PFSK-1 (cell line): ENCODE results near the gene POU6F2.

ENCODE experiments used
- FOXP2 ChIP-seq: optimal IDR thresholded peaks from 2 replicates; pipeline ENCODE3; 2011; ENCODE audit warnings: borderline replicate concordance, control low read depth, inconsistent platforms; ENCODE audit not compliant: insufficient read depth; ENCODE audit errors: extremely low read length, extremely low read depth
- POLR2AphosphoS5 ChIP-seq: IDR thresholded peaks from 2 replicates; pipeline ENCODE4 v1.6.1; 2012; ENCODE audit warnings: low read depth, mild to moderate bottlenecking, control low read depth, low read length, moderate library complexity
- REST ChIP-seq, 2 experiments: IDR thresholded peaks; 2 replicates each; pipeline versions ENCODE4 v1.6.1 to v1.8.0; 2011 to 2012; ENCODE audit warnings: low read depth in 2 of 2, low read length in 2 of 2, control low read depth in 1 of 2, inconsistent platforms in 1 of 2, mild to moderate bottlenecking in 1 of 2, moderate library complexity in 1 of 2; ENCODE audit not compliant: insufficient read depth in 1 of 2
- SIN3A ChIP-seq: IDR thresholded peaks from 2 replicates; pipeline ENCODE4 v1.6.1; 2012; ENCODE audit warnings: mild to moderate bottlenecking, low read length, moderate library complexity, borderline replicate concordance; ENCODE audit not compliant: insufficient read depth
- TAF1 ChIP-seq: IDR thresholded peaks from 2 replicates; pipeline ENCODE4 v1.6.1; 2012; ENCODE audit warnings: low read length, control low read depth, borderline replicate concordance; ENCODE audit not compliant: insufficient read depth

The POU6F2 gene

DNA sequence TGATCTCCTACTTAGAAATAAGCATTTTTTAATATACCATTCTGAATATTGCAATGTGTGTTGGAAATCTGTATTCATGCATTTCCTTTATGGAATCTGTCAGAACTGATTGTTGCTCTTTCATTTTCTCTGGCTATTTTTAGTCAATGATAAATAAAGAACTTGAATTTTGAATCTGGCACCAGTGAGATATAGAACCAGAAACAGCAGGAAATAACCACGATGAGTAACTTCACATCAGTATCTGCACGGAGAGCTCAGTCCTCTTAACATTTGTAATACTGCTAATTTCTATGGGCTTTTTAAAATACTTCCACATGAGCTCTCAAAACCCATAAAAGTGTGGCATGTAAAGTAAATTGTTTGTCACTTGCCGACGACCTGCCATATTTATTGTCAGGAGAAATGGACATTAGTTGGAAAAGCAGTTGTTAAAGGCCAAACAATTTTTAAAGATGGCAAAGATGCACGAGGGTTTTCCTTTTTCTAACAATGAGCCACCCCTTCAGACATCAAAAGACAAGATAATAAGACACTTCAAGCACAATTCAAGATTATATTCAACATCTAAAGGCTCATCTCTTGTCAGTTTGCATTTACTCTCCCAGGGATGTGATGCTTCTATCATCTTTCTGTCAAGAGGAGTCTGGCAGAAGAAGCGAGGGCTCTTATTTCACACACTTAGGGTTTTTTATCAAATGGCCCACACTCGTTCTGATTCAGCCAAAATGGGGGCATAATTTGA, 118.3 kb downstream of the POU6F2 start:
- TF ChIP-seq SIN3A (no peak), REST (IDR thresholded peaks at IDR 0.05; ENCODE audit: insufficient read depth in 1 of 2, low read depth in 2 of 2, low read length in 2 of 2) (no peak), FOXP2 (no peak), POLR2AphosphoS5 (no peak), TAF1 (no peak)

- TF ChIP-seq REST (IDR thresholded peaks at IDR 0.05; ENCODE audit: insufficient read depth in 1 of 2, low read depth in 2 of 2, low read length in 2 of 2) (no peak), POLR2AphosphoS5 (no peak), SIN3A (no peak), TAF1 (no peak), FOXP2 (no peak)
Observed at GRCh38 chr7:39098506-39098905, 120.8 kb downstream of the POU6F2 start.

GRCh38 chr7:39099146-39099545, 121.4 kb downstream of the POU6F2 start:
- TF ChIP-seq SIN3A (no peak), TAF1 (no peak), POLR2AphosphoS5 (no peak), REST (IDR thresholded peaks at IDR 0.05; ENCODE audit: insufficient read depth in 1 of 2, low read depth in 2 of 2, low read length in 2 of 2) (no peak), FOXP2 (no peak)

GRCh38 chr7:39100270-39100669, 122.6 kb downstream of the POU6F2 start:
- TF ChIP-seq SIN3A (no peak), FOXP2 (no peak), REST (IDR thresholded peaks at IDR 0.05; ENCODE audit: insufficient read depth in 1 of 2, low read depth in 2 of 2, low read length in 2 of 2) (no peak), POLR2AphosphoS5 (no peak), TAF1 (no peak)

DNA sequence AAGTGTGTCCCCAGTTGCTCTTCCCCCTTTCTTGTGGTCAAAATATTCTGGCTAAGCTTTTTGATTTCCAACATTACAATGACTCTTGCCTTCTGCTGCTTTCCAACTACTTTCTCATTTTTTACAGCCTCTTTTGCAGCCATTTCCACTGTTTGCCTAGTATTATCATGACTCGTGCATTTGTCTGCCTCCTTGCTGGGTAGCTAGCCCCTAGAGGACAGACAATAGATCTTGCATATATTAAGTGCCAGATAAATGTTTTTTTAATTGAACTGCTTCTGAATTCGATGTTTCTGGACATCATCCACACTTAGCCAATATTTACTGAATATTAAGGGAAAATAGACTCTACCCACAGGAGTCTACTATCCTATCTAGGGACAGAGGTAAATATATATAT, 124.5 kb downstream of the POU6F2 start:
- no peak for TF ChIP-seq POLR2AphosphoS5
- no peak for TF ChIP-seq TAF1
- no peak for TF ChIP-seq REST (IDR thresholded peaks at IDR 0.05; ENCODE audit: insufficient read depth in 1 of 2, low read depth in 2 of 2, low read length in 2 of 2)
- TF ChIP-seq FOXP2 = no peak
- TF ChIP-seq SIN3A = no peak
